Central memory CD8-positive, alpha-beta T cell (primary cell): Measurements from ENCODE around the gene ITPRID1.

Experiments used
- ATAC-seq: fragments of 150-1000 bp; cut with Tn5 transposase; replicated peaks from 2 replicates; pipeline ENCODE4 v1.10.0; 2022; ENCODE audit warnings: mild to moderate bottlenecking, moderate FRiP score, moderate number of reproducible peaks; ENCODE audit not compliant: poor library complexity, severe bottlenecking; ENCODE audit errors: extremely low read depth
- DNase-seq, 2 donors: peaks; one replicate each; pipeline ENCODE4 v3.0.0; 2021; ENCODE audit warnings: low spot score in 2 of 2
- H3K27ac Mint-ChIP-seq: one replicate; pipeline ENCODE4 v1.8.0; 2022; ENCODE audit warnings: low read depth, mild to moderate bottlenecking, moderate library complexity, mixed read lengths
- H3K27me3 Mint-ChIP-seq: one replicate; pipeline ENCODE4 v1.8.0; 2022; ENCODE audit warnings: mixed read lengths
- H3K36me3 Mint-ChIP-seq: one replicate; pipeline ENCODE4 v1.8.0; 2022; ENCODE audit warnings: mild to moderate bottlenecking, moderate library complexity, mixed read lengths; ENCODE audit not compliant: insufficient read depth
- H3K4me1 Mint-ChIP-seq: one replicate; pipeline ENCODE4 v1.8.0; 2022; ENCODE audit warnings: mixed read lengths
- H3K4me3 Mint-ChIP-seq: one replicate; pipeline ENCODE4 v1.8.0; 2022; ENCODE audit warnings: mild to moderate bottlenecking, moderate library complexity, mixed read lengths
- H3K9me3 Mint-ChIP-seq: one replicate; pipeline ENCODE4 v1.8.0; 2022; ENCODE audit warnings: mixed read lengths

Gene ITPRID1

DNA sequence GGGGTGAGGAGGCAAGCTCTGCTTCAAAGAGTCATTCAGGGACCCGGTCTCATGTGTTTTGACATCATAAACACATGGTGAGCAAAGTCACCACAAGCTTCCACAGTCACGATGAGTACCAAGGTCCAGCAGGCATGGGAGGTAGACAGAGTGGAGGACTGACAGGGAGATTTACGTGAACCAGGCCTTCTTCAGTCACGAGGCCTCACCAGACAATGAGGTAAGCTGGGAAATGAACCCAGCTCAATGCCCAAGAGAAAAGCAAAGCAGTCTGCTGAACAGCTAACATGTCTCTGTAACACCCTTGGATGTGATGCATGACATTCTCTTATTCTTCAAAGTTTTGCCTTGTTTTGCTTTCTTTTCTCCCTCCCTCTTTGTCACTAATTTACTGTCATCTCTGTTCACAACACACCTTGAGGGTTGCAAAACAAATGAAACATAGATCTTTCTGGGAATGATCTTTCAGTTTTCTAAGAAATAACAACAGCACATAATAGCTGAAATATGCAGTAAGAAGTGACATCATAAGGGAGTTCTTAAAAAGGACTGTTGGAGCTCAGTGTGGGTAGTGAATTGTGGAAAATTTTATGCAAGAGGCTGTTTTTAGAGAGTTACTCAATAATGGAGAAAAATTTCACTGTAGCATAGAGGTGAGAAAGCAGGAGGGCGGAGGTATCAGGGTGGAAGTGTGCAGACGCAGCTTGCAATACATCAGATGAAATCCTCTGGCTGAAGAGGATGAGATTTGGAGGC, 182.1 kb downstream of the ITPRID1 start:
- Mint-ChIP-seq H3K4me3 (no peak overlapping the region), H3K9me3 (peaks cover 15% of the 10 kb centered on the region), H3K27me3 (no peaks in the 10 kb centered on the region), H3K36me3 (no peaks in the 10 kb centered on the region), H3K27ac (no peak overlapping the region), H3K4me1 (no peaks in the 10 kb centered on the region)
- DNase-seq (no peak), ATAC-seq (no peak)

DNA sequence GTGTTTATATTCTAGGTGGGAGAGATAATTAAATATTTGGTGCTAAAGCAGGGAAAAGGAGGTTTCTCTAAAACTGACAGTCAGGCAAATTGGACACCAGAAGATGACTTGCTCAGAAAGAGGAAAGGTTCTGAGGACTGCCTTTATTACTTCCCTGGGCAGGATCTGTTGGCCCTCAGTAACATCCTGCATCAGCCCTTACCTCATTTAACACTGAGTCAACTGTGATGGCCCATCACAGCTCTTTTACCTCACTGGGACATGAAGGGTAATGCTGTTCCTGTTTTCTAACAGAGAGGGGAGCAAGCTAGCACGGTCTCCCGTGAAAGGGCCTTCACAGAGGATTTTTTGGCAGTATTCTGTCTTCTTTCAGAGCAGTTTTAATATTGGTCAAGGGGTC, 185.2 kb downstream of the ITPRID1 start:
- Mint-ChIP-seq H3K27me3 (no peaks in the 10 kb centered on the region), H3K4me1 (no peaks in the 10 kb centered on the region), H3K36me3 (no peaks in the 10 kb centered on the region), H3K27ac (no peak overlapping the region), H3K9me3 (peaks cover 17% of the 10 kb centered on the region), H3K4me3 (no peak overlapping the region)
- DNase-seq, result no peak
- no peak for ATAC-seq

DNA sequence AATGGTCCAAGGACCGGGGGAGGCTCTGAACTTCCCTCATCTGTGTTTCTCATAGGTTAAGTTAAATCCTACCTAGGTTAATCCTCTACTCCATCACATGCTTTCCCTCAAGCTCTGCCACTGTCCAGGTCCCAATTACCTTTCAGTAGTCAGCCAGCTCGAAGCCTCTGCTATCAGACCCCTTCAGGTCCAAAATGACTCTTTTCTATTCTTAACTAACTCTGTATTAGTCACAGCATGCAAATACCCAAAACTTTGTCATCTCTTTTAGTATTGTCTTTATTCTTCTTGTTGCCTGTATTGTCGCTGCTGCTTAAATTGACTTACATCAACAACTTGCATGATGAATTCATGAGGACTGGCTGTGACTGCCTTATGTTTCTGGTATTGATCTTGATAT, 188.5 kb downstream of the ITPRID1 start:
- no peak overlapping the region for H3K27ac Mint-ChIP-seq
- no peaks in the 10 kb centered on the region for H3K4me1 Mint-ChIP-seq
- H3K9me3 Mint-ChIP-seq, result peaks cover 11% of the 10 kb centered on the region
- no peak overlapping the region for H3K4me3 Mint-ChIP-seq
- no peaks in the 10 kb centered on the region for H3K36me3 Mint-ChIP-seq
- ATAC-seq (no peak), DNase-seq (no peak)
- H3K27me3 Mint-ChIP-seq, result no peaks in the 10 kb centered on the region

DNA sequence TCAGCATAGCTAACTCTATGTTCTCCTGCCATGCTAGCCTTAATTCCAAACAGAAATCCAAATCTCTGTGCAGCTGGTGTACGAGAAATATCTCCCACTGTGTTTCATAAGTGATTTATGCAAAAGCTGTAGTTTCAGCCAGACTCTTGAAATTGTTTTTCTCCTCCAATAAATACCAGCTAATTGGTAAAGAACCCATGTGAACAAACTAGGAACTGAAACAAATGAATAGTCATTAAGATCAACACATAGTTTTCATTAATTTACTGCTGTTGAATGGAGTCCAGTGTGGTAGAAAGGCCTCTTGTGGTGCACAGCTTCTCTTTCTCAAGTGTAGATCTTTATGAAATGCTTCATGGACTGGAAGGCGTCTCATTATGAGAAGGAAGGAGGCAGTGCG, 191.5 kb downstream of the ITPRID1 start:
- Mint-ChIP-seq H3K4me3 (no peak overlapping the region), H3K4me1 (no peaks in the 10 kb centered on the region), H3K27ac (no peak overlapping the region), H3K27me3 (no peaks in the 10 kb centered on the region), H3K9me3 (peaks cover 5% of the 10 kb centered on the region), H3K36me3 (no peaks in the 10 kb centered on the region)
- DNase-seq, result no peak
- no peak for ATAC-seq

DNA sequence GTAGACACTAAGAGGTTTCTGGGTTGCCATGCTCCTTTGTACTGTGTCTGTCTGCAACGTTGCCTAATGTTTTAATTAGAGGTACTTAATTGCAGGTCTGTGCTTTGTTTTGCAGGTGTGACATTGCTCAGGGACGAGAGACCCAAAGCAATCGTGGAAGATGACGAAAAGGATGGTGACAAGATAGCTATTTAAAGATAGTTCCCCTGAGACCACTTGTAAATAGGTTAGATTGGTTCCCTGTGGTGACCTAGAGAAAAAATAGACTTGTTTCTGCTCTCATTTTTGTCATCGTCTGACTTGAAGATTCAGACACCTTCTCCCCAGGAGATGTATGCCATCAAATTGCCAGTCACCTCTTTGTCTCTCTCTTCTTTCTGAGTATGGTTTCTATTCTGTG, 193.2 kb downstream of the ITPRID1 start:
- ATAC-seq, result no peak
- peaks cover 6% of the 10 kb centered on the region for H3K9me3 Mint-ChIP-seq

More for the DNA sequence above, 193.2 kb downstream of the ITPRID1 start:
- no peak for DNase-seq
- no peaks in the 10 kb centered on the region for H3K4me1 Mint-ChIP-seq
- no peaks in the 10 kb centered on the region for H3K27me3 Mint-ChIP-seq
- no peaks in the 10 kb centered on the region for H3K36me3 Mint-ChIP-seq
- H3K27ac Mint-ChIP-seq, result no peak overlapping the region
- H3K4me3 Mint-ChIP-seq, result no peak overlapping the region
